Breast epithelium (tissue), 4 donors: ENCODE results near the gene STXBP3. TPM values are rescaled to one million over a fixed set of nuclear protein-coding genes. Genes with fewer than 3 reads are reported as not detected.

Experiments
- DNase-seq, 2 donors: peaks; one replicate each; pipeline ENCODE4 v3.0.0-alpha.2; 2019; ENCODE audit warnings: low spot score in 2 of 2
- H3K27ac ChIP-seq, 2 donors: fragments of 200-600 bp; sonication (generic) in 1 of 2; one replicate each; pipeline ENCODE4 v1.5.1; 2016 to 2019; ENCODE audit warnings: mild to moderate bottlenecking in 1 of 2
- H3K27me3 ChIP-seq, 2 donors: fragments of 200-600 bp; sonication (generic) in 1 of 2; one replicate each; pipeline versions ENCODE4 v1.5.1 to v1.6.0; 2017 to 2019; ENCODE audit warnings: control low read depth in 1 of 2, mild to moderate bottlenecking in 1 of 2
- H3K36me3 ChIP-seq: fragments of 200-600 bp; one replicate; pipeline ENCODE4 v1.5.1; 2019
- H3K4me1 ChIP-seq, 2 donors: fragments of 200-600 bp; sonication (generic); one replicate each; pipeline ENCODE4 v1.5.1; 2016 to 2019; ENCODE audit warnings: control low read depth in 1 of 2
- H3K4me3 ChIP-seq, 3 donors: fragments of 200-600 bp; sonication (generic); 1 replicate in 2 of 3; 2 replicates in 1 of 3; pipeline ENCODE4 v1.5.1; 2016 to 2019; ENCODE audit warnings: mild to moderate bottlenecking in 3 of 3, moderate library complexity in 2 of 3
- H3K9me3 ChIP-seq, 2 donors: fragments of 200-600 bp; sonication (generic) in 1 of 2; one replicate each; pipeline ENCODE4 v1.5.1; 2016 to 2019; ENCODE audit warnings: control low read depth in 1 of 2
- CTCF ChIP-seq, 3 donors: fragments of 450-650 bp; IDR thresholded peaks; one replicate each; pipeline ENCODE4 v1.5.1; 2016 to 2017; ENCODE audit warnings: antibody characterized with exemption in 3 of 3, mild to moderate bottlenecking in 3 of 3, moderate library complexity in 3 of 3
- POLR2A ChIP-seq: fragments of 450-650 bp; IDR thresholded peaks from one replicate; pipeline ENCODE4 v1.6.1; 2016; ENCODE audit warnings: antibody characterized with exemption, mild to moderate bottlenecking, moderate library complexity
- POLR2AphosphoS5 ChIP-seq, 3 donors: sonication (generic); formaldehyde crosslinking; IDR thresholded peaks; one replicate each; pipeline ENCODE4 v1.6.1; 2017; ENCODE audit warnings: antibody characterized with exemption in 3 of 3
- intact Hi-C: fragments of 100-400 bp; cut with DNase I; formaldehyde crosslinking; loops from one replicate; pipeline ENCODE4 v1.15.1; 2023; ENCODE audit warnings: low total_unique reads
- total RNA-seq, 3 donors: library from RNA; depleted of rRNA; stranded (reverse); fragments of >200 nt; gene quantifications; one replicate each; pipeline ENCODE4 v1.1.0, GENCODE V29; 2016

STXBP3 gene
- total RNA-seq, 3 donors from 2014 or later, result 62.6 to 127 (median 79.5) TPM

- no peaks in the 10 kb centered on the region for H3K9me3 ChIP-seq
- intact Hi-C loops, result loop anchor here (10.0 kb wide), 1 partner anchor 589 kb away; no protein-coding TSS in a partner anchor
- TF ChIP-seq POLR2A, result no peak
- no peak for TF ChIP-seq CTCF (IDR thresholded peaks at IDR 0.05)
Measured at GRCh38 chr1:108815566-108815965, 69.1 kb downstream of the STXBP3 start.

GRCh38 chr1:108816049-108816893 lies 69.8 kb downstream of the STXBP3 start:
- no peaks in the 10 kb centered on the region for H3K27me3 ChIP-seq
- no peaks in the 10 kb centered on the region for H3K4me1 ChIP-seq
- H3K36me3 ChIP-seq, result no peaks in the 10 kb centered on the region
- peak; percentile 66 to 84 (median 66) for TF ChIP-seq POLR2AphosphoS5 (IDR thresholded peaks at IDR 0.05)
- TF ChIP-seq CTCF (IDR thresholded peaks at IDR 0.05), result no peak
- H3K4me3 ChIP-seq, result peak overlapping the region; percentile 27 to 51 (median 41)
- intact Hi-C loops, result loop anchor here (10.0 kb wide), 1 partner anchor 589 kb away; no protein-coding TSS in a partner anchor
- H3K27ac ChIP-seq, result peak overlapping the region; percentile 89 to 93
- peak; percentile 65 to 78 for DNase-seq
- no peaks in the 10 kb centered on the region for H3K9me3 ChIP-seq

More at GRCh38 chr1:108815566-108815965, 69.1 kb downstream of the STXBP3 start:
- H3K4me3 ChIP-seq, result no peak overlapping the region
- peak overlapping the region; percentile 75 to 93 for H3K27ac ChIP-seq
- H3K27me3 ChIP-seq, result no peaks in the 10 kb centered on the region
- no peaks in the 10 kb centered on the region for H3K36me3 ChIP-seq
- DNase-seq, result no peak
- H3K4me1 ChIP-seq, result no peaks in the 10 kb centered on the region

GRCh38 chr1:108817016-108817415 lies 70.5 kb downstream of the STXBP3 start:
- intact Hi-C loops, result loop anchor here (10.0 kb wide), 1 partner anchor 588 kb away; no protein-coding TSS in a partner anchor

GRCh38 chr1:108817811-108818210 lies 71.3 kb downstream of the STXBP3 start:
- no peaks in the 10 kb centered on the region for H3K9me3 ChIP-seq
- no peaks in the 10 kb centered on the region for H3K4me1 ChIP-seq
- no peaks in the 10 kb centered on the region for H3K27me3 ChIP-seq
- no peaks in the 10 kb centered on the region for H3K36me3 ChIP-seq
- TF ChIP-seq POLR2AphosphoS5 (IDR thresholded peaks at IDR 0.05) (no peak), CTCF (IDR thresholded peaks at IDR 0.05) (no peak)
- H3K27ac ChIP-seq, result peak overlapping the region; percentile 89 to 93
- H3K4me3 ChIP-seq, result no peak overlapping the region
- intact Hi-C loops, result loop anchor here (10.0 kb wide), 1 partner anchor 587 kb away; no protein-coding TSS in a partner anchor
- no peak for DNase-seq

More at GRCh38 chr1:108817016-108817415, 70.5 kb downstream of the STXBP3 start:
- DNase-seq, result peak in 1 of 2 donors; percentile 77
- Histone ChIP-seq H3K36me3 (no peaks in the 10 kb centered on the region), H3K4me3 (peak overlapping the region; percentile 27 to 51 (median 41)), H3K9me3 (no peaks in the 10 kb centered on the region), H3K27ac (peak overlapping the region; percentile 89 to 93), H3K4me1 (no peaks in the 10 kb centered on the region), H3K27me3 (no peaks in the 10 kb centered on the region)
- TF ChIP-seq POLR2A, result no peak
- no peak for TF ChIP-seq CTCF (IDR thresholded peaks at IDR 0.05)
- peak in 1 of 3 donors; percentile 20 for TF ChIP-seq POLR2AphosphoS5 (IDR thresholded peaks at IDR 0.05)

GRCh38 chr1:108819878-108820277 lies 73.4 kb downstream of the STXBP3 start:
- Histone ChIP-seq H3K36me3 (no peaks in the 10 kb centered on the region), H3K4me1 (no peaks in the 10 kb centered on the region), H3K27ac (no peak overlapping the region), H3K9me3 (no peaks in the 10 kb centered on the region), H3K4me3 (no peak overlapping the region), H3K27me3 (no peaks in the 10 kb centered on the region)
- TF ChIP-seq POLR2AphosphoS5 (IDR thresholded peaks at IDR 0.05) (no peak), CTCF (IDR thresholded peaks at IDR 0.05) (no peak), POLR2A (no peak)
- DNase-seq, result no peak
- intact Hi-C loops, result loop anchor here (10.0 kb wide), 1 partner anchor 585 kb away; no protein-coding TSS in a partner anchor
